ENCODE data around the gene KIF3A.

The KIF3A gene

DNA sequence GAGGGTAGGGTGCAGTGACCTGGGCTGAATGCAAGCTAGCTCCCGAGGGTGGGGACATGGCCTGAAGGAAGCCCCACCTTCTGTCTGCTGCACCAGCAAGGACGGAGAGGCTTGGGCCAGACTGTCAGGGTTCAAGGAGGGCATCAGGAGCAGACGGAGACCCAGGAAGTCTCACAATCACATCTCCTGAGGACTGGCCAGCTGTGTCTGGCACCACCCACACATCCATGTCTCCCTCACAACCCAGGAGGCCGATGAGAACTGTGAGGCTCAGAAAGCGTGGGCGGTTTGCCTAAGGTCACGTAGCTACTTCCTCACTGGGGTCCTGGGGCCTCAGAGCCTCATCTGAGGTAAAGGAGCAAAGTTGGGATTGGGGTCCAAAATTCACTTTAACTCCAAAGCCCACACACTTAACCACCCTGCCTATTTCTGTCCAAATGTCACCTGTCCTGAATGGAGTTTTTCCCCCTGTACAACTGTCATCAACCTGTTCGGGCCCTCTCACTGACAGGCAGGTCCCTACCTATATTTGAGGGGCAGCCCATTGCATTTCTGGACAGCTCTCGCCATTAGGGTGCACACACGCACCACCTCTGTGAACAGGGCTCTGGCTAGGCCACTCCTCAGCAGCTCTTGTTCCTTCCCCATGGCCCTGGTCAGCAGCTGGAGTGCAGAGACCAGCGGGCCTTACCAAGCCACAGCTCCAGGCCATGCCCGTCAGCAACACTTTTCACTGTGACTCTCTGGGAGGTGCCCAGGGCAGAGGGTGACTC lies 75.9 kb downstream of the KIF3A start:
- no peak for DNase-seq

- no peak for DNase-seq
Observed at GRCh38 chr5:132659598-132660493, 77.5 kb downstream of the KIF3A start.

GRCh38 chr5:132658381-132659302 lies 78.7 kb downstream of the KIF3A start:
- DNase-seq, result no peak

- DNase-seq, result no peak
Observed at GRCh38 chr5:132657676-132658380, 79.5 kb downstream of the KIF3A start, which contains the start of gene IL13. TSS of gene IL13 (plus strand) at chr5:132658173. CDS start at chr5:132658187, 14 bp downstream.

DNA sequence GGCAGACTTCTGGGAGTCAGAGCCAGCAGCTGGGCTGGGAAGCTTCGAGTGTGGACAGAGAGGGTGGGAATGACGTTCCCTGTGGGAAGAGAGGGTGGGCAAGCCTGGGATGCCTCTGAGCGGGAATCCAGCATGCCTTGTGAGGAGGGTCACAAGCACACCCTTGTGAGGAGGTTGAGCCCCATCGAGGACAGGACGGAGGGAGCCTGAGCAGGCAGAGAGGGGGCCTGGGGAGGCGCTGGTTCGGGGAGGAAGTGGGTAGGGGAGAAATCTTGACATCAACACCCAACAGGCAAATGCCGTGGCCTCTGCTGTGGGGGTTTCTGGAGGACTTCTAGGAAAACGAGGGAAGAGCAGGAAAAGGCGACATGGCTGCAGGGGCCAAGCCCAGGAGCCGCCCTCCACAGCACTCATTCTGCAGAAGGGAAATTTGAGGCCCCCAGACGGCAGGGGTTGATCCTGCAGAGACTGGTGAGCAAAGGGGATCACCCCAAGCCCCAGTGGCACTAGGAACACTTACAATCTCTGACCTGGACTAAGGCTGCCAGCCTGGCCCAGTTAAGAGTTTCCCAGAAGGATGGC lies 80.5 kb downstream of the KIF3A start:
- no peak for DNase-seq

GRCh38 chr5:132655821-132656773 lies 81.2 kb downstream of the KIF3A start:
- peak; percentile 50 for DNase-seq

- DNase-seq, result no peak
Observed at GRCh38 chr5:132653716-132654115, 83.6 kb downstream of the KIF3A start.

DNA sequence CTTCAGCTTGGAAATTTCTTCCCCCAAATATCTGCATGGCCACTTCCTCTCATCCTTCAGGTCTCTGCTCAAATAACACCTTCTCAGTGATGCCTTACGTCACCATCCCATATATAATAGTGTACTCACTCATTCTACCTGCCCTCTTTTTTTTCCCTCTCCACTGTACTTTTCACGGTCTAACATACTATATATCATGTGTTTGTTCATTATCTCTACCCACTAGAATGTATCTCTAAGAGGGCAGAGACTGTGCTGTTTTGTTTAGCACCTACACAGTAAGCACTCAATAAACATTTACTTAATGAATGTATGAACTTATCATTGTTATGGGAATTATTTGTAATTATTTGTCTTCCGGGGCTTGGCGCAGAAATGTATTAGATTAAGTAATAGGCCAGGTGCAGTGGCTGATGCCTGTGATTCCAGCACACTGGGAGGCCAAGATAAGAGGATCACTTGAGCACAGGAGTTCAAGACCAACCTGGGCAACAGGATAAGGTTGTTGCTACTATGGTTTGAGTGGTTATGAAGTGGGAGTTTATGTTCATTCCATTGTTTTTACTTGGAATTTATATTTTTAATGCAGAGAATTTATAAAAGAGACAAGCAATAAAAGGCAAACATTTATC lies 85.4 kb downstream of the KIF3A start:
- no peak for DNase-seq

- no peak for DNase-seq
Observed at GRCh38 chr5:132648355-132648754, 89.0 kb downstream of the KIF3A start.

- no peak for DNase-seq
Observed at GRCh38 chr5:132647473-132647872, 89.9 kb downstream of the KIF3A start.

- no peak for DNase-seq
Observed at GRCh38 chr5:132646583-132647266, 90.6 kb downstream of the KIF3A start.

- no peak for DNase-seq
Observed at GRCh38 chr5:132644177-132644576, 93.2 kb downstream of the KIF3A start.
